Activated B cell treated with CpG ODN at 0.5 μM for 24 hours (primary cell): Measurements from ENCODE around the gene ZC3H12A. TPM values are rescaled to one million over a fixed set of nuclear protein-coding genes. Genes with fewer than 3 reads are reported as not detected.
"Not testable (repeated sequence)": the region's sequence is repeated elsewhere in the genome, so short reads cannot be mapped to it uniquely, and the experiment has no call there.

Experiments used
- ATAC-seq: fragments of 200-7000 bp; cut with Tn5 transposase; one replicate; pipeline ENCODE4 v1.10.0; 2021; ENCODE audit warnings: low read depth, mild to moderate bottlenecking, moderate library complexity
- CTCF ChIA-PET: fragments of 350-600 bp; sonication (Branson Sonifier 250); formaldehyde crosslinking; loops from one replicate; lab custom pipeline; 2021; ENCODE audit warnings: antibody characterized with exemption; lab: Charles Lee
- POLR2A ChIA-PET: fragments of 350-600 bp; sonication (Branson Sonifier 250); formaldehyde crosslinking; loops from one replicate; lab custom pipeline; 2021; ENCODE audit warnings: antibody characterized with exemption; lab: Charles Lee
- DNase-seq: peaks from one replicate; pipeline ENCODE4 v3.0.0; 2022
- H3K27ac Mint-ChIP-seq: one replicate; pipeline ENCODE4 v1.8.0; 2020; ENCODE audit warnings: mixed read lengths
- H3K27me3 Mint-ChIP-seq: one replicate; pipeline ENCODE4 v1.8.0; 2021; ENCODE audit warnings: mixed read lengths
- H3K36me3 Mint-ChIP-seq: one replicate; pipeline ENCODE4 v1.8.0; 2021; ENCODE audit warnings: low read depth, mixed read lengths
- H3K4me1 Mint-ChIP-seq: one replicate; pipeline ENCODE4 v1.8.0; 2021; ENCODE audit warnings: mixed read lengths
- H3K4me3 Mint-ChIP-seq: one replicate; pipeline ENCODE4 v1.8.0; 2020; ENCODE audit warnings: mild to moderate bottlenecking, mixed read lengths
- H3K9me3 Mint-ChIP-seq: one replicate; pipeline ENCODE4 v1.8.0; 2020; ENCODE audit warnings: mixed read lengths
- CTCF ChIP-seq: fragments of 200-600 bp; IDR thresholded peaks from one replicate; pipeline ENCODE4 v1.8.0; 2022; ENCODE audit warnings: antibody characterized with exemption, mild to moderate bottlenecking
- intact Hi-C: fragments of 100-400 bp; cut with micrococcal nuclease; formaldehyde crosslinking; loops from one replicate; pipeline ENCODE4 v1.15.1; 2024
- total RNA-seq: library from RNA; stranded (reverse); gene quantifications from 2 replicates; pipeline ENCODE4 v1.2.3, GENCODE V29; 2022

The ZC3H12A gene
- total RNA-seq, 1 donor from 2014 or later = 145 TPM

GRCh38 chr1:37502104-37502503 lies 27.7 kb downstream of the ZC3H12A start:
- POLR2A ChIA-PET = no interaction called here
- no peak overlapping the region for H3K27ac Mint-ChIP-seq

DNA sequence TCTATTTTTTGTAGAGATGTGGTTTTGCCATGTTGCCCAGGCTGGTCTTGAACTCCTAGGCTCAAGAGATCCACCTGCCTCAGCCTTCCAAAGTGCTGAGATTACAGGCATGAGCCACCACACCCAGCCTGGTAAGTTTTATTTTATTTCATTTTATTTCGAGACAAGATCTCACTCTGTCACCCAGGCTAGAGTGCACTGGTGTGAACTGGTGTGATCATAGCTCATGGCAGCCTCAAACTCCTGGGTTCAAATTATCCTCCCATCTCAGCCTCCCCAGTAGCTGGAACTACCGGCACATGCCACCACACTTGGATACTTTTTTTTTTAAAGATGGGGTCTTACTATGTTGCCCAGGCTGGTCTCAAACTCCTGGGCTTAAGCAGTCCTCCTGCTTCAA lies 28.4 kb downstream of the ZC3H12A start:
- peaks cover 68% of the 10 kb centered on the region for H3K36me3 Mint-ChIP-seq
- H3K27me3 Mint-ChIP-seq, ATAC-seq, H3K27ac Mint-ChIP-seq, intact Hi-C loops, H3K4me1 Mint-ChIP-seq, H3K9me3 Mint-ChIP-seq, DNase-seq, H3K4me3 Mint-ChIP-seq: not testable (repeated sequence)
- CTCF ChIA-PET = interaction anchor here (2.2 kb wide), 1 partner anchor 15 kb away, joined by 10 read pairs; no protein-coding TSS in a partner anchor
- POLR2A ChIA-PET = interaction anchor here (0.9 kb wide), 1 partner anchor 12 kb away, joined by 3 read pairs; the partner anchor contains the start of gene MEAF6

More at GRCh38 chr1:37502104-37502503, 27.7 kb downstream of the ZC3H12A start:
- no peak for TF ChIP-seq CTCF
- H3K4me1 Mint-ChIP-seq = peaks cover under 1% of the 10 kb centered on the region
- no peak for ATAC-seq
- H3K36me3 Mint-ChIP-seq = peaks cover 63% of the 10 kb centered on the region
- no peak for DNase-seq
- CTCF ChIA-PET = interaction anchor here (2.2 kb wide), 1 partner anchor 14 kb away, joined by 10 read pairs; no protein-coding TSS in a partner anchor
- no peaks in the 10 kb centered on the region for H3K27me3 Mint-ChIP-seq
- H3K4me3 Mint-ChIP-seq = no peak overlapping the region
- intact Hi-C loops = no loop called here
- H3K9me3 Mint-ChIP-seq = no peaks in the 10 kb centered on the region

- Mint-ChIP-seq H3K4me3 (no peak overlapping the region), H3K4me1 (peaks cover 23% of the 10 kb centered on the region), H3K27me3 (no peaks in the 10 kb centered on the region), H3K36me3 (peaks cover 63% of the 10 kb centered on the region), H3K27ac (no peak overlapping the region), H3K9me3 (no peaks in the 10 kb centered on the region)
- no peak for DNase-seq
- TF ChIP-seq CTCF = no peak
- ChIA-PET CTCF (interaction anchor here (1.0 kb wide), 1 partner anchor 50 kb away, joined by 3 read pairs; no protein-coding TSS in a partner anchor), POLR2A (interaction anchor here (1.2 to 1.4 kb wide), 2 partner anchors 8 to 28 kb away, joined by 4 to 8 read pairs; partner anchors contain the start of gene MEAF6)
- ATAC-seq = no peak
- intact Hi-C loops = no loop called here
These were observed 32.4 kb downstream of the ZC3H12A start for GRCh38 chr1:37506740-37507139.

DNA sequence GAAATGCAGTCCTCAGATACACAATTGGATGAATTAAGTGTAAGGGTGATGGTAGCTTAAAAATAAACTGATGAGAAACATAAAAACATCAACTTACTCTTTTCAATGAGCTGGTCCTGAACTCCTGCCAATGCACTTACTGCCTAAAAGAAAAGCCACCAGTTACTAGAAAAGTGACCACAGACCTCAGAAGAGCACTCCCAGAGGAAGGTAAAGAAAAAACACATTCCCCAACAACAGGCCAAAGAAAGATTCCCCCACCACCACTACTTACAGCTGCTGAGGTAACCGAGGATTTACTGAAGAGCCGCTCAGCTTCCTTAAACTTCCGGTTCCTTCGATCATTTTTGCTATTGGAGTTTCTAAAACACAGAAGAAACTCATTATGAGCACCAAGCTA lies 34.8 kb downstream of the ZC3H12A start:
- ATAC-seq (no peak), DNase-seq (no peak)
- Mint-ChIP-seq H3K4me1 (peaks cover 38% of the 10 kb centered on the region), H3K36me3 (peaks cover 58% of the 10 kb centered on the region), H3K9me3 (no peaks in the 10 kb centered on the region), H3K27ac (peak overlapping the region; percentile 13), H3K4me3 (no peak overlapping the region), H3K27me3 (no peaks in the 10 kb centered on the region)
- CTCF ChIA-PET = interaction anchor here (0.9 to 1.0 kb wide), 2 partner anchors 21 to 53 kb away, joined by 3 read pairs; no protein-coding TSS in a partner anchor
- POLR2A ChIA-PET = interaction anchor here (0.6 to 1.2 kb wide), 5 partner anchors 12 to 337 kb away, joined by 3 to 4 read pairs (median 3); no protein-coding TSS in a partner anchor
- no peak for TF ChIP-seq CTCF
- intact Hi-C loops = no loop called here

DNA sequence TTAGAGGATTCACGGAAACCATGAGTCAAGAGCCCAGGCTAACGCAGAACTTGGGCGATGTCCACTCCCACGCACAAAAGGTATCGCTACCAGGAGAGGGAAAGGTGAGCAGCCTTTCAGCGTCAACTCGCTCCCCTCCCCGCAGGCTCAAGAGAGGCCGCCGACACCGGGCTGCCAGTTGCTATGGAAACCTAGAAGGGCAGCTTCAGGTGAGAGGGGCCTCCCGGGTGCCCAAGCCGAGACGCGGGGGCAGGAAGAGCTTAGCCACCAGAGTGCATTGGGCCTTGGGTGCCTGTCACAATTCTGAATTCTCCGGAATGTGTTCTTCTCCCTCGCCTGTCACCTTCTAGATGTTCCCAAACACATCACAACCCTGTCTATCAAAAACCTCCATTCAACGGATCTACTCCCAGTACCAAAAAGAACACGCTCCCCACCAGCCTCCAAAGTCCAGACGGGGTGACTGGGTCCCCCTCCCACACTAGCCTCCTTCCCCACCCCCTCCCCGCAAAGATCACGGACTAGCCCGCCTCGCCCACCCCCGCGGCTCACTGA lies 39.5 kb downstream of the ZC3H12A start:
- Mint-ChIP-seq H3K9me3 (no peaks in the 10 kb centered on the region), H3K27ac (peak overlapping the region; percentile 83), H3K27me3 (no peaks in the 10 kb centered on the region), H3K4me3 (peak overlapping the region; percentile 96), H3K36me3 (peaks cover 24% of the 10 kb centered on the region), H3K4me1 (peaks cover 37% of the 10 kb centered on the region)
- CTCF ChIA-PET = interaction anchor here (1.0 to 2.0 kb wide), 5 partner anchors 18 to 40 kb away, joined by 3 to 11 read pairs (median 5); partner anchors contain the start of gene SNIP1
- peak; percentile 29 for DNase-seq
- POLR2A ChIA-PET = interaction anchor here (0.6 to 2.2 kb wide), 10 partner anchors 8 to 1050 kb away, joined by 3 to 42 read pairs (median 6); partner anchors contain the start of genes CDCA8, MRPS15, SNIP1 and ZC3H12A
- intact Hi-C loops = loop anchor here (1.0 kb wide), 4 partner anchors 40 to 178 kb away; partner anchors contain the start of genes CDCA8, GNL2, SNIP1 and ZC3H12A
- no peak for TF ChIP-seq CTCF
- ATAC-seq = peak; percentile 9
